ENCODE results near the gene PLCL1.

PLCL1 gene

GRCh38 chr2:197934261-197934933 is 130.0 kb downstream of the PLCL1 start:
- no peak overlapping the region for H3K9ac ChIP-seq (ENCODE audit: low read length)
- H4K20me1 ChIP-seq (ENCODE audit: insufficient read depth, low read length), result no peaks in the 10 kb centered on the region
- no peaks in the 10 kb centered on the region for H3K9me3 ChIP-seq (ENCODE audit: low read length)
- no peaks in the 10 kb centered on the region for H3K79me2 ChIP-seq (ENCODE audit: insufficient read depth, low read length)
- no peak overlapping the region for H3K27ac ChIP-seq (ENCODE audit: low read depth, low read length, poor library complexity, severe bottlenecking)
- no peak overlapping the region for H2AFZ ChIP-seq (ENCODE audit: low read length)
- H3K4me3 ChIP-seq (ENCODE audit: low read depth, low read length, poor library complexity, severe bottlenecking), result no peak overlapping the region
- no peak overlapping the region for H3K4me2 ChIP-seq (ENCODE audit: low read length)
- no peak for TF ChIP-seq EZH2 (IDR thresholded peaks at IDR 0.05; ENCODE audit: borderline replicate concordance, low read length)
- TF ChIP-seq CTCF (IDR thresholded peaks at IDR 0.05; ENCODE audit: low read length), result no peak
- H3F3A ChIP-seq (ENCODE audit: insufficient read depth, low read length), result no peaks in the 10 kb centered on the region
- no peaks in the 10 kb centered on the region for H3K4me1 ChIP-seq (ENCODE audit: insufficient read depth, low read length, severe bottlenecking)
- no peaks in the 10 kb centered on the region for H3K27me3 ChIP-seq (ENCODE audit: insufficient read depth, low read length)
- H3K9me2 ChIP-seq (ENCODE audit: low read depth, low read length), result no peaks in the 10 kb centered on the region
- H3K36me3 ChIP-seq (ENCODE audit: insufficient read depth, low read length), result no peaks in the 10 kb centered on the region

DNA sequence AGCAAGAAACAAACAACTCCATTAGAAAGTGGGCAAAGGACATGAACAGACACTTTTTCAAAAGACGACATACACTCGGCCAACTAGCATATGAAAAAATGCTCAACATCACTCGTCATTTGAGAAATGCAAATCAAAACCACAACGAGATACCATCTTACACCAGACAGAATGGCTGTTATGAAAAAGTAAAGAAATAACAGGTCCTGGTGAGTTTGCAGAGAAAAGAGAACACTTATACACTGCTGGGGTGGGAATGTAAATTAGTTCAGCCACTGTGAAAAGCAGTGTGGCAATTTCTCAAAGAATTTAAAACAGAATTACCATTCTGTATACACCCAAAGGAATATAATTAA is 130.5 kb downstream of the PLCL1 start:
- no peak overlapping the region for H3K9ac ChIP-seq (ENCODE audit: low read length)
- no peak overlapping the region for H3K4me2 ChIP-seq (ENCODE audit: low read length)
- no peaks in the 10 kb centered on the region for H4K20me1 ChIP-seq (ENCODE audit: insufficient read depth, low read length)
- no peak overlapping the region for H3K4me3 ChIP-seq (ENCODE audit: low read depth, low read length, poor library complexity, severe bottlenecking)
- no peaks in the 10 kb centered on the region for H3K9me3 ChIP-seq (ENCODE audit: low read length)
- H2AFZ ChIP-seq (ENCODE audit: low read length), result no peak overlapping the region
- H3K27ac ChIP-seq (ENCODE audit: low read depth, low read length, poor library complexity, severe bottlenecking), result no peak overlapping the region
- H3K36me3 ChIP-seq (ENCODE audit: insufficient read depth, low read length), result no peaks in the 10 kb centered on the region
- H3K27me3 ChIP-seq (ENCODE audit: insufficient read depth, low read length), result no peaks in the 10 kb centered on the region
- TF ChIP-seq CTCF (IDR thresholded peaks at IDR 0.05; ENCODE audit: low read length) (no peak), EZH2 (IDR thresholded peaks at IDR 0.05; ENCODE audit: borderline replicate concordance, low read length) (no peak)
- H3K4me1 ChIP-seq (ENCODE audit: insufficient read depth, low read length, severe bottlenecking), result no peaks in the 10 kb centered on the region
- H3F3A ChIP-seq (ENCODE audit: insufficient read depth, low read length), result no peaks in the 10 kb centered on the region
- no peaks in the 10 kb centered on the region for H3K9me2 ChIP-seq (ENCODE audit: low read depth, low read length)
- no peaks in the 10 kb centered on the region for H3K79me2 ChIP-seq (ENCODE audit: insufficient read depth, low read length)

DNA sequence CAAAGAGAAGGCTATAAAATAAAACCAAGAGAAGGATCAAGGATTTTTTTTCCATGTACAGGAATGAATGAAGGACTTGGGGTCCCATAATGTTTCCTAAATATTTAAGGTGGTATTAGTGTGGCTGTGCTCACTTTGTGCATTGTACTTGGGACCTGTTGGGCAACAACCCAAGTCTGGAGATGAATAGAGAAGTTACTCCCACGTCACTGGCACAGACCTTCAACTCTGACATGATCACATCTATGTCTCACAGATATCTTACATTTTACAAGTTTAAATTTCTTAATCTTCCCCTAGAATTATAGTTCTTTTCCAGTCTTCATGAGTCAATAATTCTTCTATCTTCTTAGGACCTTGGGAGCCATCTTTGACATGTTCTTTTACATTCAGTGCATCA is 133.4 kb downstream of the PLCL1 start:
- Histone ChIP-seq H3K9me3 (ENCODE audit: low read length) (no peaks in the 10 kb centered on the region), H3K9me2 (ENCODE audit: low read depth, low read length) (no peaks in the 10 kb centered on the region), H3K4me2 (ENCODE audit: low read length) (no peak overlapping the region), H3K4me3 (ENCODE audit: low read depth, low read length, poor library complexity, severe bottlenecking) (no peak overlapping the region), H3K9ac (ENCODE audit: low read length) (no peak overlapping the region), H3K27ac (ENCODE audit: low read depth, low read length, poor library complexity, severe bottlenecking) (no peak overlapping the region), H3K27me3 (ENCODE audit: insufficient read depth, low read length) (no peaks in the 10 kb centered on the region), H3K79me2 (ENCODE audit: insufficient read depth, low read length) (no peaks in the 10 kb centered on the region), H4K20me1 (ENCODE audit: insufficient read depth, low read length) (no peaks in the 10 kb centered on the region), H3F3A (ENCODE audit: insufficient read depth, low read length) (no peaks in the 10 kb centered on the region), H3K4me1 (ENCODE audit: insufficient read depth, low read length, severe bottlenecking) (no peaks in the 10 kb centered on the region), H2AFZ (ENCODE audit: low read length) (no peak overlapping the region), H3K36me3 (ENCODE audit: insufficient read depth, low read length) (no peaks in the 10 kb centered on the region)
- TF ChIP-seq CTCF (IDR thresholded peaks at IDR 0.05; ENCODE audit: low read length) (no peak), EZH2 (IDR thresholded peaks at IDR 0.05; ENCODE audit: borderline replicate concordance, low read length) (no peak)
